Cardiac muscle cell (in vitro differentiated cells and primary cell): ENCODE measurements around the gene DSTN. TPM values are rescaled to one million over a fixed set of nuclear protein-coding genes. Genes with fewer than 3 reads are reported as not detected.

Experiments used
- DNase-seq, 2 donors: peaks; one replicate each; pipeline versions ENCODE4 v3.0.0 to v3.0.0-alpha.2; 2010 to 2017; ENCODE audit warnings: low read depth in 1 of 2, low spot score in 1 of 2
- H3K27ac ChIP-seq: fragments of 200-600 bp; sonication (generic); 2 replicates; pipeline ENCODE4 v1.5.1; 2016
- H3K27me3 ChIP-seq: fragments of 200-600 bp; sonication (generic); 2 replicates; pipeline ENCODE4 v1.6.0; 2016; ENCODE audit warnings: control low read depth
- H3K36me3 ChIP-seq: fragments of 200-600 bp; sonication (generic); 2 replicates; pipeline ENCODE4 v1.5.1; 2016; ENCODE audit warnings: control low read depth
- H3K4me1 ChIP-seq: fragments of 200-600 bp; sonication (generic); 2 replicates; pipeline ENCODE4 v1.8.1; 2017; ENCODE audit warnings: low read depth, mild to moderate bottlenecking, mixed run types
- H3K4me3 ChIP-seq: fragments of 200-600 bp; sonication (generic); 2 replicates; pipeline ENCODE4 v1.5.1; 2016; ENCODE audit warnings: mild to moderate bottlenecking
- H3K9me3 ChIP-seq: fragments of 200-600 bp; sonication (generic); 2 replicates; pipeline ENCODE4 v1.5.1; 2017; ENCODE audit warnings: low read depth, mild to moderate bottlenecking, control low read depth
- CTCF ChIP-seq: IDR thresholded peaks from 2 replicates; pipeline ENCODE4 v1.5.1; 2012; ENCODE audit warnings: low read depth, mild to moderate bottlenecking, low read length
- polyA plus RNA-seq: library from polyadenylated mRNA; unstranded; fragments of >200 nt; fragmentation: Nextera tagmentation; extraction: Ambion mirVana; gene quantifications from 2 replicates; pipeline ENCODE4 v1.2.1, GENCODE V29; 2016
- total RNA-seq: library from RNA; depleted of rRNA; stranded (reverse); fragments of >200 nt; gene quantifications from 2 replicates; pipeline ENCODE4 v1.2.3, GENCODE V29; 2016

Gene DSTN
- total and polyA plus RNA-seq, 2 experiments from 2014 or later, result 231 to 743 TPM

GRCh38 chr20:17645546-17646208 lies 75.8 kb downstream of the DSTN start:
- no peak for TF ChIP-seq CTCF
- H3K27ac ChIP-seq, result peak overlapping the region; percentile 73
- peaks cover 65% of the 10 kb centered on the region for H3K4me1 ChIP-seq

GRCh38 chr20:17646209-17646960 lies 76.5 kb downstream of the DSTN start:
- no peaks in the 10 kb centered on the region for H3K9me3 ChIP-seq
- H3K27me3 ChIP-seq, result no peaks in the 10 kb centered on the region
- peak overlapping the region; percentile 73 for H3K27ac ChIP-seq
- H3K36me3 ChIP-seq, result no peaks in the 10 kb centered on the region
- no peak for TF ChIP-seq CTCF
- H3K4me3 ChIP-seq, result no peak overlapping the region
- no peak for DNase-seq
- peaks cover 65% of the 10 kb centered on the region for H3K4me1 ChIP-seq

More at GRCh38 chr20:17645546-17646208, 75.8 kb downstream of the DSTN start:
- Histone ChIP-seq H3K9me3 (no peaks in the 10 kb centered on the region), H3K27me3 (no peaks in the 10 kb centered on the region), H3K4me3 (no peak overlapping the region), H3K36me3 (no peaks in the 10 kb centered on the region)
- no peak for DNase-seq

GRCh38 chr20:17646961-17647301 lies 77.1 kb downstream of the DSTN start:
- Histone ChIP-seq H3K4me1 (peaks cover 65% of the 10 kb centered on the region), H3K27me3 (no peaks in the 10 kb centered on the region), H3K9me3 (no peaks in the 10 kb centered on the region), H3K36me3 (no peaks in the 10 kb centered on the region), H3K27ac (peak overlapping the region; percentile 73), H3K4me3 (no peak overlapping the region)
- no peak for TF ChIP-seq CTCF
- no peak for DNase-seq

GRCh38 chr20:17647391-17648314 lies 77.8 kb downstream of the DSTN start:
- Histone ChIP-seq H3K4me1 (peaks cover 65% of the 10 kb centered on the region), H3K9me3 (no peaks in the 10 kb centered on the region), H3K4me3 (no peak overlapping the region), H3K27ac (peak overlapping the region; percentile 73), H3K36me3 (no peaks in the 10 kb centered on the region), H3K27me3 (no peaks in the 10 kb centered on the region)
- no peak for TF ChIP-seq CTCF
- DNase-seq, result no peak

GRCh38 chr20:17648315-17648646 lies 78.4 kb downstream of the DSTN start:
- no peak for TF ChIP-seq CTCF
- H3K36me3 ChIP-seq, result no peaks in the 10 kb centered on the region
- DNase-seq, result peak in 1 of 2 donors; percentile 33

More at GRCh38 chr20:17648315-17648646, 78.4 kb downstream of the DSTN start:
- Histone ChIP-seq H3K27me3 (no peaks in the 10 kb centered on the region), H3K4me1 (peaks cover 65% of the 10 kb centered on the region), H3K27ac (peak overlapping the region; percentile 30), H3K9me3 (no peaks in the 10 kb centered on the region), H3K4me3 (no peak overlapping the region)
